NCI-H524 (cell line): Measurements from ENCODE around the gene DCLRE1C.
"Not testable (repeated sequence)": the region's sequence is repeated elsewhere in the genome, so short reads cannot be mapped to it uniquely, and the experiment has no call there.

Source experiments
- DNase-seq, 2 experiments: peaks; one replicate each; lab custom pipeline; 2025; lab: John Stamatoyannopoulos, UW

Gene DCLRE1C

DNA sequence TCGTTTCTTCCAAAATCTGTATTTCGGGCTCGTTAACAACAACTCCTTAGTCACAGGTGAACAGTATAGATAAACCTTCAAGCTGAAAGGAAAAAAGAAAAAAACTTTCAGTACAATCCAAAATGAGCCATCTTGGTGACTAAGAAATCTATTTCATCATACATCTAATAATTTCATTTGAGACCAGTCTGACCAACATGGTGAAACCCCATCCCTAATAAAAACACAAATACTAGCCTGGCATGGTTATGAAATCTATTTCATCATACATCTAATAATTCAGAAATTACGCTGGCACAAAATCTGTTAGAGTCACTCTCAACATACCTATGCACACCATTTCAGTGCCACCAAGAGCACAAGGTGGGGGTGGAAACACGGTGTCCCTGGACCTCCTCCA is 8.8 kb downstream of the DCLRE1C start:
- DNase-seq = no peak

DNA sequence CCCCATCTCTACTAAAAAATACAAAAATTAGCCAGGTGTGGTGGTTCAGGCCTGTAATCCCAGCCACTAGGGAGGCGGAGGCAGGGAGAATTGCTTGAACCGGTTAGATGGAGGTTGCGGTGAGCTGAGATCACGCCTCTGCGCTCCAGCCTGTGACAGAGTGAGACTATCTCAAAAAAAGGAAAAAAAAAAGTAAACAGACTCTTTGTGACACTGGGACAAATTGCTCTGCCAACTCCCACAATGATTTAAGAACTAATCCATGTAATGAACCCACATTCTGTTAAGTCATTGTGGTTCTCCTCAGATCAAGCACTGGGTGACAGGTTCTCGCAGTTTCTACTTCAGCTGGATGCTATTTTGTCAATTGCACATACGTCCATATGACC is 11.0 kb downstream of the DCLRE1C start:
- not testable (repeated sequence) for DNase-seq

DNA sequence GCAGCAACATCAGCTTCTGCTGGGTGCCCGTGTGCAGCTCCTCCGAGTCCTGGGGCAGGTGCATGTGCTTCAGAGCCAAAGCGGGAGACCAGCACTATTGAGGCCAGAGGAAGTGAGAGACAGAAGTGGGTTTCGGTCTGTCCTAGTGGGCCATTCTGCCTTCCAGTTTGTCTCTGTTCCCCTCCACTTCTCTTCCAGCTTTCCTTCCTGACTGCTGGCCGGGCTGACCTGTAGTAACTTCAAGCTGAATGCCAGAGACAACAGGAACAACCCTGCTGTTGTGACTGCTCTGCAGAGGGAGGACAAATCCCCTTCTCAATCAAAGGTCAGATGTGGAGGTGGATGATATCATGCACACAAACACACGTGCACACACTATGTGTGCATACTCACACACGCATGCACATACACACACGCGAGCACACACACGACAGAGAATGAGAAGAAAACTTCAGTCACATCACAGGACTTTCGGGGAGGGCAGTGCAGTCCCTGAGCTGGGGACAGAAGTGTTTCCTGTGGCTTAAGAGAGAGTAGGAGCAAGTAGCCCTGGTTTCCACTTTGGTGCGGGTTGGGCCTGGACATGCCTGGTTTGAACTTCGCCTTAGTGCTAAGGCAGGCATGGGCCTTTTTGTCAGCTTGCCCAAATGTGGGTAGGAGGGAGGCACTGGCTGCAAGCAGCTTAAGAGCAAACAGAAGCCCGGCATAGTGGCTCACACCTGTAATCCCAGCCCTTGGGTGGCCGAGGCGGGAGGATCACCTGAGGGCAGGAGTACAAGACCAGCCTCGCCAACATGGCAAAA is 11.5 kb downstream of the DCLRE1C start:
- not testable (repeated sequence) for DNase-seq

DNA sequence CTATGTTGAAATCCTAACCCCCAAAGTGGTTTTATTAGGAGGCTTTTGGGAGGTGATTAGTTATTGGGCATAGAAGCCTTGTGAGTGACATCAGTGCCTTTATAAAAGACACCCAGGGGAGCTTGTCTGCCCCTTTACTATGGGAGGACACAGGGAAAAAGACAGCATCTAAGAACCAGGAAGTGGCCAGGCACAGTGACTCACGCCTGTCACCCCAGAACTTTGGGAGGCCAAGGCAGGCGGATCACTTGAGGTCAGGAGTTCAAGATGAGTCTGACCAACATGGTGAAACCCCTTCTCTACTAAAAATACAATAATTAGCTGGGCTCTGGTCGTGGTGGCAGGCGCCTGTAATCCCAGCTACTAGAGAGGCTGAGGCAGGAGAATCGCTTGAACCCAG is 14.9 kb downstream of the DCLRE1C start:
- not testable (repeated sequence) for DNase-seq

DNA sequence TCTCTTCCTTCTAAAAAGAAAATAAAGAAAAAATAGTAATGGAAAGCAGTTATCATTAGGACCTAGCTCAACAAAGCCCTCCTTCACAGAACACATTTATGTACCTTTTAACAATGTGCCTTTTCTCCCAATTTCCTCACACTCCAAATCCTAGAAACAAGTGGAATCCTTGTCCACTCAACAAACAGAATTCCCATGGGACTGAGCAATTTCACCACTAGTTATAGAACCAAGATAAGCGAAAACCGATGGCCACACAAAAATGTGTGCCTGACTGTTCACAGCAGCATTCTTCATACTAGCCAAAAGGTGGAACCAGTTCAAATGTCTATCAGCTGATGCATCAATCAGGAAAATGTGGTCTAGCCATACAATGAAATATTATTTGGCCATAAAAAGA is 17.3 kb downstream of the DCLRE1C start:
- no peak for DNase-seq

DNA sequence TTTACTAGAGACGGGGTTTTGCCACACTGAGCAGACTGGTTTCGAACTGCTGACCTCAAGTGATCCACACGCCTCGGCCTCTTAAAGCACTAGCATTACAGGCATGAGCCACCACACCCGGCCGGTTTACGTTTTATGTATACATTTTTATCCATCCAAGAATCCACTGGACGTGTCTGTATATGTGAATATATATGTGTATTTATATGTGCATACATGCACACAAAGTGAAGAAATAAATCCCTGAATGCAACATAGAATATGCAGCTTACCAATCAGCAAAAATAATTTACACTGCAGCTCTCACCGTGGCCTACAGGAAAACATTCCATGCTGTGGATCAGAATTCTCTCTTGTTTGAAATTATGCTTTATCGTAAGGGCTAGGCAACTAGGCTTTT is 23.3 kb downstream of the DCLRE1C start:
- DNase-seq = no peak

DNA sequence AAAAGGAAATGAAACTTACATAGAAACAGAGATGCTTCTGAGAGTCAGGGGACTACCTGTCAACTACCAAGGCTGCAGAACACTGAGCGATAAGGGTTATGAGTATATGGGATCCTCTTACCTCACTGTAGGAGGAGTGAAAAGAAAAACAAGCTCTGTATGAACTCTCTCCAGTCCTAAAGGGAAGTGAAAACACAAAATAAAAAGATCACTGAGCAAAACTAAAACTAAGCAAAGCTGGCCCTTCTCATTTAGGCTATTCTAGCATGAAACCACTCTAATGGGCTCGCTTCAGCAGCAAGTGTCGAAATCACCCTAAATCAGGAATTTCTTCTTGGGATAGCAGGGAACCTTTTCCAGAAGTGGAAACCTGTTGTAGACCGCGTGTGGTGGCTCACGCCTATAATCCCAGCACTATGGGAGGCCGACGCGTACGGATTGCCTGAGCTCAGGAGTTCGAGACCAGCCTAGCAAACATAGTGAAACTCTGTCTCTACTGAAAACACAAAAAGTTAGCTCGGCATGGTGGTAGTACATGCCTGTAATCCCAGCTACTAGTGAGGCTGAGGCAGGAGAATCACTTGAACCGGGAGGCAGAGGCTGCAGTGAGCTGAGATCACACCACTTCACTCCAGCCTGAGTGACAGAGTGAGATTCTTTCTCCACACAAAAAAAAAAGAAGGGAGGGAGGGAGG is 27.0 kb downstream of the DCLRE1C start:
- DNase-seq = no peak

DNA sequence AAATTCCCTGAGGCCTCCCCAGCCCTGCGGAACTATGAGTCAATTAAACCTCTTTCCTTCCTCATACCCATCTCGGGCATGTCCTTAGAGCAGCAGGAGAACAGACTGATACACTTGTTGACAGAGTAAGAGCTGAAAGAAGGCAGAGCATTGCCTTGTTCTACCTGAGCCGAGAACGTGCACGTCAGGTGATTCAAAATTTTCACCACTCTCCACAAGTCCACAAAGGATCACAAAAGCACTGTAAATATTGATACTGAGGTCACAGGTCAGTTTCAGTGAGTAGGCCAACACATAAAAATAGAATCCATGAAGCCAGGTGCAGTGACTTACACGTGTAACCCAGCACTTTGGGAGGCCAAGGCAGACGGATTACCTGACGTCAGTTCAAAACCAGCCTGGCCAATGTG is 27.8 kb downstream of the DCLRE1C start:
- no peak for DNase-seq

DNA sequence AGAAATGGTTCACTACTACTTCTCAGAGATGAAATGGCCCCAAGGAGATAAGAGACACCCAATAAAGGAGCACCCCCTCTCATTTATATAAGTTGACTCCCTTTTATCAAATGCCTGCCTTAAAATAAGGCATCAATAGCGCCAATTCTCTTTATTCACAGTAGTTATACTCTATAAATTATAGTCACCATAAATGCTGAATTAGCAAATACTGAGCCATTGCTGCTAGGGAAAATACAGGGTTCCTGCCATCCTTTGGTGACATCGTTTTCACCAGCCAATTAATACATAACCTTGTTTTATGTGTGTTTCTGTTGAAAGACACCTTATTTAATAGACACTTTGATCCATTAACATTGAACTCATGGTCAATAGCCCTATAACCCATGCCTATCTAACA is 28.6 kb downstream of the DCLRE1C start:
- no peak for DNase-seq

- no peak for DNase-seq
These were observed 29.9 kb downstream of the DCLRE1C start for GRCh38 chr10:14924013-14924412.

DNA sequence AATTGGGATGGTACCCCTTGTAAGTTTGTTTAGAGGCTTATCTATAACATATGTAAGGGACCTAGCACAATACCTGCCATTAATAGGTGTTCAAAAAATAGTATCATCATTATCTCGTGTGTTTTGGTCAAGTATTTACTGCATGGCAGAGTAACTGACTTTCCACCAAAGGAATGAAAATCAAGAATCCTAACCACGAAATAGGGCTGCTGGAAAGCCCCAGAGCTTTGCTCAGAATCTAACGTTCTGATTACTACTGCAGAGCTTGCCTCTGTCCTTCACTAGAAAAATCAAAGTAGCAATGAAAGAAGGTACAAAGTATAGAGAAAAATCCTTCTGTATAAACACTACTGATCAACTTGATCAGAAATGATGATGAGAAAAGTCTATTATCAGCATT is 34.9 kb downstream of the DCLRE1C start:
- DNase-seq = no peak

- no peak for DNase-seq
These were observed 36.1 kb downstream of the DCLRE1C start for GRCh38 chr10:14917827-14918226.

DNA sequence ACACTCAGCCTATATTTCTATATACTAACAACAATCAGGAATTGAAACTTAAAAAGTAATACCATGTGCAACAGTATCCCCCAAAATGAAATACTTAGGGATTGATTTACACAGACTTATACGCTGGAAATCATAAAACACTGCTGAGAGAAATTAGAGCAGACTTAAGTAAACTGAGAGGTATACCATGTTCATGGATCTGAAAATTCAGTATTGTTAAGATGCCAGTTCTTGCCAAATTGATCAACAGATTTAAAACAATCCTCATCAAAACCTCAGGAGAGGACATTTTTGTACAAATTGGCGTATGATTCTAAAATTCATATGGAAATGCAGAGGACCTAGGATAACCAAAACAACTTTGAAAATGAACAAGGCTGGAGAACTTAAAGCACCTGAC is 37.3 kb downstream of the DCLRE1C start:
- DNase-seq = no peak

GRCh38 chr10:14911801-14912200 is 42.1 kb downstream of the DCLRE1C start:
- DNase-seq = no peak

DNA sequence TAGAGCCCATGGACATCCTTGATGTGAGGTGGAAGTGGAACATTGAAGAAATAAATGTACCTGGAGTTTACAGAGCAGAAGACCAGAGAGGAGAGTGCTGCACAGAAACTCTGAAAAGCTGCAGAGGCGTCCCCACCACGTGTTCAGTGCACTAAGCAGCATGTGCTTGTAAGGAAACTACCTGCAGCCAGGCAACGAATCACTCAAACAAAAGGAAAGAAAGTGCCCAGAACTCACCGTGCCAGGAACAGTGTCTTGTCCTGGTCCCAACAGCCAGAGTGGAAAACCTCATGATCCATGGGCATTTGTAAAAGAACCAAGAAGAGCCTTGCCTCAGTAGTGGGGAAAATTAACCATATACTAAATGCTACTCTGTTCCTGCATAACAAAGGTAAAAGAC is 42.9 kb downstream of the DCLRE1C start:
- no peak for DNase-seq

DNA sequence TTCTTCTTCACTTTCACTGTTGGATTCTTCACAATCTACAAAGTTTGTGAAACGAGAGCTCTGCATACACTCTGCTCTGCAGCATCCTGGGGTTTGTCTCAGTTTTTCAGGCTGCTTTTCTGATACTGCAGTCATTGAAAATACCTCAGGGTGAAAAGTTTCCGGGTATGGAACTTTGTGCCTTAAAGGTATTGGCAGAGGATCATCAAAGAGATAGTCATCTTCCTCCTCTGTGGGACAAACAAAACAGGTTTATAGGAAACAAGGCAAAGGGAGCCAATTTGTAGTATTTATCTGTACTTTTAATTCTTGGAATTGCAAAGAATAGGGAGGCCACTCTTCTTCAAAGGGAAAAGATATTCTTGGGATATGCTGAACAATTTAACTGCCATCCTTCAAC is 44.8 kb downstream of the DCLRE1C start:
- no peak for DNase-seq

GRCh38 chr10:14907591-14907990 is 46.3 kb downstream of the DCLRE1C start:
- not testable (repeated sequence) for DNase-seq

DNA sequence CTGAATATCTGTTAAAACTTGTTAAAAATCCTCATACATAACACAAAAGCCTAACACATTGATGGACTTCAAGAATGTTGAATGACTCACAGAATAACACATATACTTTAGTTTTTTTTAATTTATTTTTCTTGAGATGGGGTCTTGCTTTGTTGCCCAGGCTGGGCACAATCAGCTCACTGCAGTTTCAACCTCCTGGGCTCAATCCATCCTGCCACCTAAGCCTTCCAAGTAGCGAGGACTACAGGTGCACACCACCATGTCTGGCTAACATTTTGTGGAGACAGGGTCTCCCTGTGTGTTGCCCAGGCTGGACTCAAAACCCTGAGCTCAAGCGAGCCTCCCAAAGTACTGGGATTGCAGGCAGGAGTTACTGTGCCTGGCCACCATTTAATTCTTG is 47.1 kb downstream of the DCLRE1C start:
- DNase-seq = no peak

GRCh38 chr10:14905890-14906289 is 48.0 kb downstream of the DCLRE1C start:
- DNase-seq = no peak

GRCh38 chr10:14904864-14905263 is 49.0 kb downstream of the DCLRE1C start:
- DNase-seq = no peak

DNA sequence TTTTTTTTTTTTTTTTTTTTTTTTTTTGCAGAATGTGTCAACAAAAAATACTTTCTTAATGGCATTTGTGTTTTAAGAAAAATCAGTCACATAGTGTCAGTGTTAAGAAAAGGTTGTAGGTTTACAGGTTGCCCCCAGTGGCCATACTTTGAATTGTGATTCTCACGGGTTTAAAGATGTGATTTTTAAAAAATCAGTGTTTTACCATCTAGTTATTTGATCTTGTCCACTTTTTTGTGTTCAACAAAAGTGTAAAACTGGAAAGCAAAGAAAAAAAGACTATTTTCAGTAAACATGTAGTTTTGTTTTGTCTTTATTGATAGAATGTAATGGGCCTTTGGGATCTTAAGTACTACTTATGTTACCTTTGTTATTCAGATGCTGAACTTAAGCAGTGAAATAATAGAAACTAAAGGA is 49.6 kb downstream of the DCLRE1C start:
- DNase-seq = peak in 1 of 2 experiments; percentile 2

- no peak for DNase-seq
These were observed 62.7 kb downstream of the DCLRE1C start for GRCh38 chr10:14891151-14891550.

- no peak for DNase-seq
These were observed 64.6 kb downstream of the DCLRE1C start for GRCh38 chr10:14889318-14889717.

GRCh38 chr10:14884082-14884481 is 69.8 kb downstream of the DCLRE1C start:
- DNase-seq = no peak
